B cell (primary cell): ENCODE results near the gene CMTM7.

Source experiments
- EZH2 ChIP-seq: IDR thresholded peaks from 2 replicates; pipeline ENCODE4 v1.6.1; 2012; ENCODE audit warnings: borderline replicate concordance, low read depth, mild to moderate bottlenecking, moderate library complexity, low read length; ENCODE audit not compliant: insufficient read depth, poor library complexity, severe bottlenecking
- TF ChIP-seq, protein P1 (sequence below): fragments of 200-600 bp; IDR thresholded peaks from one replicate; pipeline ENCODE4 v1.8.0; 2022; ENCODE audit warnings: antibody characterized with exemption, mild to moderate bottlenecking

- TF ChIP-seq, protein P1, sequence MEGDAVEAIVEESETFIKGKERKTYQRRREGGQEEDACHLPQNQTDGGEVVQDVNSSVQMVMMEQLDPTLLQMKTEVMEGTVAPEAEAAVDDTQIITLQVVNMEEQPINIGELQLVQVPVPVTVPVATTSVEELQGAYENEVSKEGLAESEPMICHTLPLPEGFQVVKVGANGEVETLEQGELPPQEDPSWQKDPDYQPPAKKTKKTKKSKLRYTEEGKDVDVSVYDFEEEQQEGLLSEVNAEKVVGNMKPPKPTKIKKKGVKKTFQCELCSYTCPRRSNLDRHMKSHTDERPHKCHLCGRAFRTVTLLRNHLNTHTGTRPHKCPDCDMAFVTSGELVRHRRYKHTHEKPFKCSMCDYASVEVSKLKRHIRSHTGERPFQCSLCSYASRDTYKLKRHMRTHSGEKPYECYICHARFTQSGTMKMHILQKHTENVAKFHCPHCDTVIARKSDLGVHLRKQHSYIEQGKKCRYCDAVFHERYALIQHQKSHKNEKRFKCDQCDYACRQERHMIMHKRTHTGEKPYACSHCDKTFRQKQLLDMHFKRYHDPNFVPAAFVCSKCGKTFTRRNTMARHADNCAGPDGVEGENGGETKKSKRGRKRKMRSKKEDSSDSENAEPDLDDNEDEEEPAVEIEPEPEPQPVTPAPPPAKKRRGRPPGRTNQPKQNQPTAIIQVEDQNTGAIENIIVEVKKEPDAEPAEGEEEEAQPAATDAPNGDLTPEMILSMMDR, result no peak
- TF ChIP-seq EZH2, result no peak
Observed at GRCh38 chr3:32495085-32495484, 103.4 kb downstream of the CMTM7 start.
